Measurements from ENCODE around the gene CADPS2.

GRCh38 chr7:122584676-122585251 is 301.5 kb downstream of the CADPS2 start:
- TF ChIP-seq CTCF (IDR thresholded peaks at IDR 0.05) = no peak
- TF ChIP-seq EZH2phosphoT487 (IDR thresholded peaks at IDR 0.05) = no peak
- TF ChIP-seq EZH2 (IDR thresholded peaks at IDR 0.05) = no peak

Measured in neural progenitor cell (in vitro differentiated cells).